K562 (cell line): ENCODE data around the gene LBR. TPM values are rescaled to one million over a fixed set of nuclear protein-coding genes. Genes with fewer than 3 reads are reported as not detected.

Experiments
- ATAC-seq: fragments of 200-7000 bp; cut with Tn5 transposase; 3 replicates; pipeline ENCODE4 v1.9.1; 2020; ENCODE audit warnings: moderate library complexity
- BruUV-seq: library from RNA; stranded (reverse); fragments of 400-500 nt; replicated peaks from 2 replicates; lab custom pipeline; 2021; lab: Mats Ljungman, UMichigan
- CTCF ChIA-PET: fragments of 300-600 bp; formaldehyde crosslinking; extraction: SDS; loops from one replicate; lab custom pipeline; 2021; ENCODE audit warnings: low intra/inter-chr PET ratio; lab: Yijun Ruan, JAX
- POLR2A ChIA-PET: fragments of 300-600, 350-650 bp; sonication (Branson Sonifier 250); formaldehyde crosslinking; extraction: SDS; loops from one replicate; lab custom pipeline; 2021; ENCODE audit warnings: antibody characterized with exemption, inconsistent platforms; lab: Yijun Ruan, JAX
- DNase-seq, 4 experiments: peaks; one replicate each; pipeline versions ENCODE4 v3.0.0 to v3.0.0-alpha.2; 2011 to 2018; ENCODE audit warnings: low spot score in 3 of 4, mixed read lengths in 3 of 4; ENCODE audit errors: extremely low read depth in 1 of 4
- FAIRE-seq: peaks from 2 replicates; lab custom pipeline; 2011; peaks lifted over from hg19 to GRCh38; lab: Jason Lieb, UNC
- H2AFZ ChIP-seq: 2 replicates; pipeline ENCODE4 v1.6.0; 2011; ENCODE audit warnings: low read depth, low read length, control low read depth, inconsistent platforms
- H3K27ac ChIP-seq: fragments of 200-600 bp; 3 replicates; pipeline ENCODE4 v1.8.0; 2011; ENCODE audit warnings: low read depth, mild to moderate bottlenecking, control low read depth, inconsistent platforms, low read length, moderate library complexity, mixed read lengths; ENCODE audit errors: extremely low read depth
- H3K27me3 ChIP-seq, 2 experiments: fragments of 300-600 bp in 1 of 2; 2 replicates in 1 of 2; 3 replicates in 1 of 2; pipeline versions ENCODE4 v1.6.0 to v1.8.0; 2011; ENCODE audit warnings: inconsistent platforms in 2 of 2, low read length in 2 of 2, mild to moderate bottlenecking in 1 of 2, mixed read lengths in 1 of 2, moderate library complexity in 1 of 2; ENCODE audit not compliant: control insufficient read depth in 2 of 2, insufficient read depth in 2 of 2
- H3K36me3 ChIP-seq: fragments of 300-600 bp; 3 replicates; pipeline ENCODE4 v1.8.0; 2011; ENCODE audit warnings: mild to moderate bottlenecking, low read length, inconsistent platforms; ENCODE audit not compliant: control insufficient read depth, insufficient read depth
- H3K4me1 ChIP-seq, 2 experiments: fragments of 200-600 bp in 1 of 2; replicated peaks in 1 of 2; 2 replicates in 1 of 2; 3 replicates in 1 of 2; pipeline versions ENCODE4 v1.5.1 to v1.8.0; 2011; ENCODE audit warnings: inconsistent platforms in 2 of 2, low read length in 2 of 2, mild to moderate bottlenecking in 1 of 2, mixed read lengths in 1 of 2, moderate library complexity in 1 of 2; ENCODE audit not compliant: control insufficient read depth in 2 of 2, insufficient read depth in 2 of 2
- H3K4me2 ChIP-seq: 2 replicates; pipeline ENCODE4 v1.6.1; 2011; ENCODE audit warnings: low read length, control low read depth, inconsistent platforms, mixed read lengths; ENCODE audit not compliant: insufficient read depth
- H3K4me3 ChIP-seq: fragments of 200-600 bp; sonication (generic), shearing (Covaris generic); 2 replicates; pipeline ENCODE4 v1.5.1; 2016; ENCODE audit warnings: control low read depth, inconsistent platforms
- H3K79me2 ChIP-seq: fragments of 200-600 bp; 3 replicates; pipeline ENCODE4 v1.8.0; 2011; ENCODE audit warnings: low read length, inconsistent platforms; ENCODE audit not compliant: control insufficient read depth, insufficient read depth
- H3K9ac ChIP-seq, 2 experiments: 2 replicates each; pipeline versions ENCODE4 v1.6.0 to v1.6.1; 2011; ENCODE audit warnings: low read depth in 2 of 2, low read length in 2 of 2, control low read depth in 1 of 2, inconsistent platforms in 1 of 2, mild to moderate bottlenecking in 1 of 2, mixed read lengths in 1 of 2; ENCODE audit not compliant: insufficient read depth in 1 of 2
- H3K9me1 ChIP-seq: one replicate; pipeline ENCODE4 v1.6.0; 2011; ENCODE audit warnings: inconsistent platforms, mild to moderate bottlenecking, low read length, moderate library complexity; ENCODE audit not compliant: control insufficient read depth, insufficient read depth
- H3K9me3 ChIP-seq: replicated peaks from 2 replicates; pipeline ENCODE4 v1.5.1; 2011; ENCODE audit warnings: low read depth, low read length, inconsistent platforms; ENCODE audit not compliant: control insufficient read depth, insufficient read depth
- H4K20me1 ChIP-seq: replicated peaks from 2 replicates; pipeline ENCODE4 v1.6.1; 2011; ENCODE audit warnings: low read length, inconsistent platforms, mixed read lengths; ENCODE audit not compliant: control insufficient read depth, insufficient read depth
- GATA2 ChIP-seq: sonication (generic); formaldehyde crosslinking; IDR thresholded peaks from 2 replicates; pipeline ENCODE4 v1.4.0; 2020; ENCODE audit warnings: mild to moderate bottlenecking, missing genetic modification reagents
- HES1 ChIP-seq: fragments of 450-650 bp; IDR thresholded peaks from 2 replicates; pipeline ENCODE4 v1.6.1; 2016; ENCODE audit warnings: low read depth, mild to moderate bottlenecking, moderate library complexity
- HIVEP1 ChIP-seq: fragments of 250-450 bp; sonication (Bioruptor Pico); IDR thresholded peaks from 2 replicates; pipeline ENCODE4 v1.4.0; 2020; ENCODE audit warnings: mild to moderate bottlenecking
- HMG20B ChIP-seq: fragments of 250-450 bp; sonication (Bioruptor Pico); IDR thresholded peaks from 2 replicates; pipeline ENCODE4 v1.5.0; 2021; ENCODE audit warnings: mild to moderate bottlenecking
- HMGN3 ChIP-seq: IDR thresholded peaks from 2 replicates; pipeline ENCODE4 v1.6.1; 2011; ENCODE audit warnings: borderline replicate concordance, low read depth, mild to moderate bottlenecking, mixed read lengths, low read length; ENCODE audit not compliant: insufficient read length; ENCODE audit errors: extremely low read depth
- IFI16 ChIP-seq: fragments of 250-450 bp; sonication (Bioruptor Pico); IDR thresholded peaks from 2 replicates; pipeline ENCODE4 v2.1.2; 2022; ENCODE audit warnings: mild to moderate bottlenecking, inconsistent platforms
- POLR2AphosphoS5 ChIP-seq: IDR thresholded peaks from 2 replicates; pipeline ENCODE4 v1.6.1; 2011; ENCODE audit warnings: mild to moderate bottlenecking, low read depth, low read length, moderate library complexity; ENCODE audit not compliant: control insufficient read depth, insufficient read depth
- TEAD2 ChIP-seq: fragments of 450-650 bp; IDR thresholded peaks from 2 replicates; pipeline ENCODE4 v1.6.1; 2016; ENCODE audit warnings: missing genetic modification characterization, control low read depth, missing compliant biosample characterization
- USF1 ChIP-seq: sonication (generic); formaldehyde crosslinking; IDR thresholded peaks from 2 replicates; pipeline ENCODE4 v1.9.0; 2022; ENCODE audit warnings: mild to moderate bottlenecking, missing genetic modification reagents
- ZNF143 ChIP-seq: sonication (generic); formaldehyde crosslinking; IDR thresholded peaks from 2 replicates; pipeline ENCODE4 v1.9.0; 2022; ENCODE audit warnings: mild to moderate bottlenecking, missing genetic modification reagents
- ZNF24 ChIP-seq: fragments of 450-650 bp; IDR thresholded peaks from 2 replicates; pipeline ENCODE4 v1.6.1; 2016
- ZNF507 ChIP-seq: conservative IDR thresholded peaks from 2 replicates; pipeline ENCODE4 v1.6.1; 2017; ENCODE audit warnings: missing genetic modification characterization, missing compliant biosample characterization
- WGBS: fragments of 100-300 bp; shearing (Covaris generic); methylation state at CpG from one replicate; pipeline ENCODE4 v1.1.6; 2016; ENCODE audit warnings: low coverage, mixed read lengths; ENCODE audit not compliant: insufficient coverage; ENCODE audit errors: missing lambda C conversion rate; 5-methylcytosine and 5-hydroxymethylcytosine counted together
- in situ Hi-C: fragments of 300-500 bp; cut with MboI; formaldehyde crosslinking; loops from 4 replicates; pipeline ENCODE4 v1.15.0; 2018; ENCODE audit warnings: inconsistent platforms, mixed read lengths
- intact Hi-C: fragments of 100-400 bp; cut with micrococcal nuclease; formaldehyde crosslinking; loops from 2 replicates; pipeline ENCODE4 v1.14.2; 2022
- polyA plus RNA-seq, 8 experiments: library from polyadenylated mRNA; depleted of rRNA in 4 of 8; stranded (reverse) in 5 of 8; unstranded in 3 of 8; fragments of >200 nt; fragmentation: Nextera tagmentation in 2 of 8; fragmentation: Illumina TruSeq in 1 of 8; extraction: Ambion mirVana in 2 of 8; extraction: Trizol in 1 of 8; gene quantifications; 2 replicates each; pipeline versions ENCODE4 v1.2.1 to v1.2.3, GENCODE V29; 2011 to 2014; ENCODE audit warnings: inconsistent platforms in 1 of 8, missing spikeins in 1 of 8
- total RNA-seq, 7 experiments: library from RNA; depleted of rRNA in 6 of 7; stranded (reverse); fragments of >200 nt in 6 of 7; fragmentation: Illumina TruSeq in 2 of 7; extraction: Trizol in 2 of 7; gene quantifications; 2 replicates each; pipeline versions ENCODE4 v1.2.1 to v1.2.3, GENCODE V29; 2011 to 2021; ENCODE audit warnings: low replicate concordance in 1 of 7

The LBR gene
- total and polyA plus RNA-seq, 9 of the 15 experiments (the other 6 are each of a cell fraction or from before 2014, with no cell fraction given) = 102 to 229 (median 197) TPM

- H3K79me2 ChIP-seq = peaks cover 27% of the 10 kb centered on the region
- in situ Hi-C loops (no loop called here), intact Hi-C loops (no loop called here)
- no TSS peak for BruUV-seq
- H3K27me3 ChIP-seq = no peaks in the 10 kb centered on the region
- peaks cover 8% of the 10 kb centered on the region; the same call in 1 of the 2 replicates for H3K9me3 ChIP-seq
- WGBS = 87% methylated on average over 7 of the region's 7 CpGs
- POLR2A ChIA-PET = interaction anchor here (0.6 kb wide), 1 partner anchor 11 kb away, joined by 3 read pairs; no protein-coding TSS in a partner anchor
- no peak overlapping the region for H3K9ac ChIP-seq
- H3K9me1 ChIP-seq = peaks cover 1% of the 10 kb centered on the region
- no peak overlapping the region for H3K27ac ChIP-seq
- ATAC-seq = no peak
- peaks cover 17 to 18% of the 10 kb centered on the region in 2 experiments for H3K4me1 ChIP-seq
- peaks cover 8% of the 10 kb centered on the region; the same call in 1 of the 3 replicates for H3K36me3 ChIP-seq
- TF ChIP-seq ZNF143 (CRISPR knock-in tag) = no peak
- TF ChIP-seq USF1 (CRISPR knock-in tag) = no peak
- TF ChIP-seq ZNF24 = no peak
- TF ChIP-seq IFI16 (CRISPR knock-in tag) = no peak
- TF ChIP-seq POLR2AphosphoS5 = no peak
- no peak for TF ChIP-seq GATA2 (CRISPR knock-in tag)
- no peak for TF ChIP-seq HIVEP1 (CRISPR knock-in tag)
- no peak for TF ChIP-seq HMG20B (CRISPR knock-in tag)
- no peak for TF ChIP-seq ZNF507
- TF ChIP-seq TEAD2 (tag) = no peak
- TF ChIP-seq HES1 = no peak
- no peak for TF ChIP-seq HMGN3
- H2AFZ ChIP-seq = no peak overlapping the region
- CTCF ChIA-PET = interaction anchor here (0.6 kb wide), 1 partner anchor 546 kb away, joined by 4 read pairs; no protein-coding TSS in a partner anchor
- H3K4me2 ChIP-seq = no peak overlapping the region
- no peak for FAIRE-seq
- DNase-seq = no peak
- H4K20me1 ChIP-seq = peaks cover 18% of the 10 kb centered on the region
- H3K4me3 ChIP-seq = no peak overlapping the region
Measured at GRCh38 chr1:225430301-225430700, 2.5 kb upstream of the LBR start.
